ENCODE measurements around the gene SMYD2.

SMYD2 gene

GRCh38 chr1:214281021-214281719 lies at the start of gene SMYD2:
SMYD2 (plus strand) TSS chr1:214281159; CDS start chr1:214281255, 96 bp downstream.
- DNase-seq (ENCODE audit: low spot score) = peak; percentile 96

- DNase-seq (ENCODE audit: low spot score) = no peak
Observed at GRCh38 chr1:214233856-214234634, 46.9 kb upstream of the SMYD2 start.

GRCh38 chr1:214234635-214235025 lies 46.3 kb upstream of the SMYD2 start:
- no peak for DNase-seq (ENCODE audit: low spot score)

- DNase-seq (ENCODE audit: low spot score) = no peak
Observed at GRCh38 chr1:214236477-214236876, 44.5 kb upstream of the SMYD2 start.

- DNase-seq (ENCODE audit: low spot score) = no peak
Observed at GRCh38 chr1:214241060-214241459, 39.9 kb upstream of the SMYD2 start.

- no peak for DNase-seq (ENCODE audit: low spot score)
Observed at GRCh38 chr1:214244252-214244651, 36.7 kb upstream of the SMYD2 start.

- no peak for DNase-seq (ENCODE audit: low spot score)
Observed at GRCh38 chr1:214244841-214245240, 36.1 kb upstream of the SMYD2 start.

- no peak for DNase-seq (ENCODE audit: low spot score)
Observed at GRCh38 chr1:214247501-214248041, 33.4 kb upstream of the SMYD2 start.

- no peak for DNase-seq (ENCODE audit: low spot score)
Observed at GRCh38 chr1:214248311-214249085, 32.5 kb upstream of the SMYD2 start.

GRCh38 chr1:214249651-214250050 lies 31.3 kb upstream of the SMYD2 start:
- DNase-seq (ENCODE audit: low spot score) = no peak

GRCh38 chr1:214251354-214251753 lies 29.6 kb upstream of the SMYD2 start:
- DNase-seq (ENCODE audit: low spot score) = no peak

GRCh38 chr1:214255509-214255908 lies 25.4 kb upstream of the SMYD2 start:
- no peak for DNase-seq (ENCODE audit: low spot score)

GRCh38 chr1:214259353-214259977 lies 21.5 kb upstream of the SMYD2 start:
- DNase-seq (ENCODE audit: low spot score) = no peak

GRCh38 chr1:214260561-214261205 lies 20.3 kb upstream of the SMYD2 start:
- no peak for DNase-seq (ENCODE audit: low spot score)

GRCh38 chr1:214261206-214262123 lies 19.5 kb upstream of the SMYD2 start:
- peak; percentile 90 for DNase-seq (ENCODE audit: low spot score)

- DNase-seq (ENCODE audit: low spot score) = no peak
Observed at GRCh38 chr1:214264196-214264595, 16.8 kb upstream of the SMYD2 start.

- no peak for DNase-seq (ENCODE audit: low spot score)
Observed at GRCh38 chr1:214264976-214265375, 16.0 kb upstream of the SMYD2 start.

- DNase-seq (ENCODE audit: low spot score) = no peak
Observed at GRCh38 chr1:214270097-214270650, 10.8 kb upstream of the SMYD2 start.

GRCh38 chr1:214271174-214271858 lies 9.6 kb upstream of the SMYD2 start:
- DNase-seq (ENCODE audit: low spot score) = no peak
